Peyer's patch (tissue), 4 donors: ENCODE results near the gene RASSF1. TPM values are rescaled to one million over a fixed set of nuclear protein-coding genes. Genes with fewer than 3 reads are reported as not detected.

Experiments
- DNase-seq, 3 donors: peaks; one replicate each; pipeline ENCODE4 v3.0.0-alpha.2; 2017 to 2019
- H3K27ac ChIP-seq, 4 donors: fragments of 200-600 bp; sonication (generic); one replicate each; pipeline ENCODE4 v1.5.1; 2016 to 2019
- H3K27me3 ChIP-seq, 2 donors: fragments of 200-600 bp; sonication (generic); one replicate each; pipeline ENCODE4 v1.5.1; 2019
- H3K36me3 ChIP-seq, 3 donors: fragments of 200-600 bp; sonication (generic); one replicate each; pipeline ENCODE4 v1.5.1; 2016 to 2019
- H3K4me1 ChIP-seq, 4 donors: fragments of 200-600 bp; sonication (generic); one replicate each; pipeline ENCODE4 v1.5.1; 2016 to 2019
- H3K4me3 ChIP-seq, 4 donors: fragments of 200-600 bp; sonication (generic); 1 replicate in 3 of 4; 2 replicates in 1 of 4; pipeline ENCODE4 v1.5.1; 2016 to 2019; ENCODE audit warnings: mild to moderate bottlenecking in 1 of 4
- H3K9me3 ChIP-seq, 4 donors: fragments of 200-600 bp; sonication (generic); one replicate each; pipeline ENCODE4 v1.5.1; 2016 to 2019; ENCODE audit warnings: mild to moderate bottlenecking in 1 of 4
- CTCF ChIP-seq, 6 experiments: fragments of 450-650 bp in 4 of 6; fragments of 200-600 bp in 2 of 6; sonication (generic) in 1 of 6; IDR thresholded peaks; one replicate each; pipeline ENCODE4 v1.5.1; 2017 to 2019; ENCODE audit warnings: antibody characterized with exemption in 6 of 6, mild to moderate bottlenecking in 3 of 6, moderate library complexity in 1 of 6
- POLR2A ChIP-seq, 2 donors: fragments of 450-650 bp; IDR thresholded peaks; one replicate each; pipeline ENCODE4 v1.5.1; 2017; ENCODE audit warnings: antibody characterized with exemption in 2 of 2, mild to moderate bottlenecking in 2 of 2, moderate library complexity in 2 of 2
- total RNA-seq, 4 donors: library from RNA; depleted of rRNA; stranded (reverse); fragments of >200 nt; gene quantifications; one replicate each; pipeline ENCODE4 v1.1.0, GENCODE V29; 2016

Gene RASSF1
- total RNA-seq, 4 donors from 2014 or later: 27.6 to 80.0 (median 29.4) TPM

GRCh38 chr3:50345008-50345407 is 4.4 kb upstream of the RASSF1 start:
- Histone ChIP-seq H3K4me1 (peaks cover 7 to 43% (median 17%) of the 10 kb centered on the region in 4 donors), H3K9me3 (no peaks in the 10 kb centered on the region), H3K4me3 (peak overlapping the region in 2 of 4 donors; percentile 42 to 47), H3K27me3 (no peaks in the 10 kb centered on the region), H3K36me3 (peaks cover 0 to 16% (median 0%) of the 10 kb centered on the region in 3 donors), H3K27ac (no peak overlapping the region)
- TF ChIP-seq POLR2A (IDR thresholded peaks at IDR 0.05): no peak
- no peak for TF ChIP-seq CTCF (IDR thresholded peaks at IDR 0.05)
- DNase-seq: no peak

- Histone ChIP-seq H3K4me3 (no peak overlapping the region), H3K4me1 (peaks cover 4 to 48% (median 12%) of the 10 kb centered on the region in 4 donors), H3K9me3 (no peaks in the 10 kb centered on the region), H3K36me3 (peaks cover 0 to 6% (median 0%) of the 10 kb centered on the region in 3 donors), H3K27ac (no peak overlapping the region), H3K27me3 (no peaks in the 10 kb centered on the region)
- TF ChIP-seq CTCF (IDR thresholded peaks at IDR 0.05) (no peak), POLR2A (IDR thresholded peaks at IDR 0.05) (no peak)
- no peak for DNase-seq
Measured at GRCh38 chr3:50342813-50343633, 2.4 kb upstream of the RASSF1 start.

- Histone ChIP-seq H3K9me3 (no peaks in the 10 kb centered on the region), H3K27ac (peak overlapping the region in 2 of 4 donors; percentile 91 to 96), H3K4me1 (peaks cover 4 to 52% (median 12%) of the 10 kb centered on the region in 4 donors), H3K4me3 (no peak overlapping the region), H3K36me3 (no peaks in the 10 kb centered on the region), H3K27me3 (no peaks in the 10 kb centered on the region)
- no peak for TF ChIP-seq CTCF (IDR thresholded peaks at IDR 0.05)
- TF ChIP-seq POLR2A (IDR thresholded peaks at IDR 0.05): no peak
- DNase-seq: no peak
Measured at GRCh38 chr3:50341996-50342650, 1.5 kb upstream of the RASSF1 start.

GRCh38 chr3:50341537-50341936 is 901 bp upstream of the RASSF1 start:
- peak overlapping the region; percentile 91 to 99 (median 96) for H3K27ac ChIP-seq
- TF ChIP-seq CTCF (IDR thresholded peaks at IDR 0.05): no peak
- no peak for TF ChIP-seq POLR2A (IDR thresholded peaks at IDR 0.05)
- peak overlapping the region in 3 of 4 donors; percentile 43 to 92 (median 75) for H3K4me3 ChIP-seq
- no peaks in the 10 kb centered on the region for H3K27me3 ChIP-seq
- peaks cover 4 to 53% (median 12%) of the 10 kb centered on the region in 4 donors for H3K4me1 ChIP-seq
- peak in 1 of 3 donors; percentile 43 for DNase-seq
- H3K9me3 ChIP-seq: no peaks in the 10 kb centered on the region
- no peaks in the 10 kb centered on the region for H3K36me3 ChIP-seq

GRCh38 chr3:50340147-50340447 is 539 bp downstream of the RASSF1 start:
- Histone ChIP-seq H3K27me3 (no peaks in the 10 kb centered on the region), H3K27ac (peak overlapping the region; percentile 91 to 99 (median 96)), H3K4me1 (peaks cover 3 to 54% (median 11%) of the 10 kb centered on the region in 4 donors), H3K4me3 (peak overlapping the region; percentile 43 to 92 (median 70)), H3K9me3 (no peaks in the 10 kb centered on the region), H3K36me3 (no peaks in the 10 kb centered on the region)
- no peak for DNase-seq
- TF ChIP-seq CTCF (IDR thresholded peaks at IDR 0.05): no peak
- TF ChIP-seq POLR2A (IDR thresholded peaks at IDR 0.05): no peak
